Cardiac muscle cell (in vitro differentiated cells and primary cell): Measurements from ENCODE around the gene NKD2. TPM values are rescaled to one million over a fixed set of nuclear protein-coding genes. Genes with fewer than 3 reads are reported as not detected.

Experiments
- DNase-seq, 2 donors: peaks; one replicate each; pipeline versions ENCODE4 v3.0.0 to v3.0.0-alpha.2; 2010 to 2017; ENCODE audit warnings: low read depth in 1 of 2, low spot score in 1 of 2
- H3K27ac ChIP-seq: fragments of 200-600 bp; sonication (generic); 2 replicates; pipeline ENCODE4 v1.5.1; 2016
- H3K27me3 ChIP-seq: fragments of 200-600 bp; sonication (generic); 2 replicates; pipeline ENCODE4 v1.6.0; 2016; ENCODE audit warnings: control low read depth
- H3K36me3 ChIP-seq: fragments of 200-600 bp; sonication (generic); 2 replicates; pipeline ENCODE4 v1.5.1; 2016; ENCODE audit warnings: control low read depth
- H3K4me1 ChIP-seq: fragments of 200-600 bp; sonication (generic); 2 replicates; pipeline ENCODE4 v1.8.1; 2017; ENCODE audit warnings: low read depth, mild to moderate bottlenecking, mixed run types
- H3K4me3 ChIP-seq: fragments of 200-600 bp; sonication (generic); 2 replicates; pipeline ENCODE4 v1.5.1; 2016; ENCODE audit warnings: mild to moderate bottlenecking
- H3K9me3 ChIP-seq: fragments of 200-600 bp; sonication (generic); 2 replicates; pipeline ENCODE4 v1.5.1; 2017; ENCODE audit warnings: low read depth, mild to moderate bottlenecking, control low read depth
- polyA plus RNA-seq: library from polyadenylated mRNA; unstranded; fragments of >200 nt; fragmentation: Nextera tagmentation; extraction: Ambion mirVana; gene quantifications from 2 replicates; pipeline ENCODE4 v1.2.1, GENCODE V29; 2016
- total RNA-seq: library from RNA; depleted of rRNA; stranded (reverse); fragments of >200 nt; gene quantifications from 2 replicates; pipeline ENCODE4 v1.2.3, GENCODE V29; 2016
- TF ChIP-seq, protein P1 (sequence below): IDR thresholded peaks from 2 replicates; pipeline ENCODE4 v1.5.1; 2012; ENCODE audit warnings: low read depth, mild to moderate bottlenecking, low read length

The NKD2 gene
- total and polyA plus RNA-seq, 2 experiments from 2014 or later = 3.4 to 3.9 TPM

DNA sequence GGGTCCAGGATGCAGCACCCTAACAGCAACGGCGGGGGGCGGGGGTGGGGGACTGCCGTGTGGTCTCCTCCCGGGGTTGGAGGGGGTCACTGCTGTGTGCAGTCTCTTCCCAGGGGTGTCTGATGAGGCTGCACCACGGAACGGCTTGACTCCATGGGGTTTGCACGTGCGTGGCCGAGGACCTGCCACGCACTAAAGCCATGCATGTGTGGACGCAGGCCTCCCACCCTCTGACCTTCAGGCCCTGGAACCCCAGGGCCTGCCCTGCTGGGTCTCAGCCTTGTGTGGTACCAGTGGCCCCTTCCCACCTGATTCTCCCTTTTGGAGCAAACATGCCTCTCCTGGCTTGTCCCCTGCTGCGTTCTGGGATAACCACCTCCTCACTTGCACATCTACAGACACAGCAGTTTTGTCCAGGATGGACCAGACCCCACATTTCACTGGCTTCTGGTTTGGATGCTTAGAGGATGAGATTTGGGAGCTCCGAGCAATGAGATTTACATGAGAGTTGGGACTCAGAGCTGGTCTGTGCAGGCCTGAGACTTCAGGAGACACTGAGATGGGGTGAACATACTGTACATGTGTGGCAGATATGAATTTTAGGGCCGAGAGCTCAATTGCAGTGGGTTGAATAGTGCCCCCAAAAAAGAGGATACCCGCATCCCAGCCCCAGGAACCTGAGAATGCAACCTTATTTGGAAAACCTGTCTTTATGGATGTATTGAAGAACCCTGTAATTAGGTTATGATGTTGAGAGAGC is 57.5 kb downstream of the NKD2 start:
- no peak overlapping the region for H3K27ac ChIP-seq
- no peak overlapping the region for H3K4me3 ChIP-seq
- TF ChIP-seq, protein P1, sequence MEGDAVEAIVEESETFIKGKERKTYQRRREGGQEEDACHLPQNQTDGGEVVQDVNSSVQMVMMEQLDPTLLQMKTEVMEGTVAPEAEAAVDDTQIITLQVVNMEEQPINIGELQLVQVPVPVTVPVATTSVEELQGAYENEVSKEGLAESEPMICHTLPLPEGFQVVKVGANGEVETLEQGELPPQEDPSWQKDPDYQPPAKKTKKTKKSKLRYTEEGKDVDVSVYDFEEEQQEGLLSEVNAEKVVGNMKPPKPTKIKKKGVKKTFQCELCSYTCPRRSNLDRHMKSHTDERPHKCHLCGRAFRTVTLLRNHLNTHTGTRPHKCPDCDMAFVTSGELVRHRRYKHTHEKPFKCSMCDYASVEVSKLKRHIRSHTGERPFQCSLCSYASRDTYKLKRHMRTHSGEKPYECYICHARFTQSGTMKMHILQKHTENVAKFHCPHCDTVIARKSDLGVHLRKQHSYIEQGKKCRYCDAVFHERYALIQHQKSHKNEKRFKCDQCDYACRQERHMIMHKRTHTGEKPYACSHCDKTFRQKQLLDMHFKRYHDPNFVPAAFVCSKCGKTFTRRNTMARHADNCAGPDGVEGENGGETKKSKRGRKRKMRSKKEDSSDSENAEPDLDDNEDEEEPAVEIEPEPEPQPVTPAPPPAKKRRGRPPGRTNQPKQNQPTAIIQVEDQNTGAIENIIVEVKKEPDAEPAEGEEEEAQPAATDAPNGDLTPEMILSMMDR = no peak
- no peaks in the 10 kb centered on the region for H3K9me3 ChIP-seq
- DNase-seq = no peak
- H3K4me1 ChIP-seq = no peaks in the 10 kb centered on the region
- H3K36me3 ChIP-seq = no peaks in the 10 kb centered on the region
- no peaks in the 10 kb centered on the region for H3K27me3 ChIP-seq

DNA sequence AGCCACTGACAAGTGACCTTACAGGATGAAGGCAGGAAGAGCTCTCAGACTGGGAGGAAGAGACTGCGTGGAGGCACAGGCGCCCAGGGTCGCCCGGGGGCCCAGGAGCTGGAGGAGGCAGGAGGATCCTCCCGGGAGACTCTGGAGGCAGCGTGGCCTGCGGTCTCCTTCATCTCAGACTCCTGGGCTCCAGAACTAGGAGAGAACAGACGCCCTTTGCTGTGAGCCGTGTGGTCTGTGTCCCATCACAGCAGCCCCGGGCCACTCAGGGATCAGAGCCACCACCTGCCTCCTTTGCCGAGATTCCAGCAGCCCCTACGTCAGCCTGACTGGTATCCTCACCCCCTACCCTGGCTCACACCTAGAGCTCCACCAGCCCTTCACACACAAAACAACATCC is 58.1 kb downstream of the NKD2 start:
- DNase-seq = no peak
- Histone ChIP-seq H3K36me3 (no peaks in the 10 kb centered on the region), H3K27ac (no peak overlapping the region), H3K4me1 (no peaks in the 10 kb centered on the region), H3K4me3 (no peak overlapping the region), H3K9me3 (no peaks in the 10 kb centered on the region), H3K27me3 (no peaks in the 10 kb centered on the region)
- TF ChIP-seq, protein P1 = no peak

DNA sequence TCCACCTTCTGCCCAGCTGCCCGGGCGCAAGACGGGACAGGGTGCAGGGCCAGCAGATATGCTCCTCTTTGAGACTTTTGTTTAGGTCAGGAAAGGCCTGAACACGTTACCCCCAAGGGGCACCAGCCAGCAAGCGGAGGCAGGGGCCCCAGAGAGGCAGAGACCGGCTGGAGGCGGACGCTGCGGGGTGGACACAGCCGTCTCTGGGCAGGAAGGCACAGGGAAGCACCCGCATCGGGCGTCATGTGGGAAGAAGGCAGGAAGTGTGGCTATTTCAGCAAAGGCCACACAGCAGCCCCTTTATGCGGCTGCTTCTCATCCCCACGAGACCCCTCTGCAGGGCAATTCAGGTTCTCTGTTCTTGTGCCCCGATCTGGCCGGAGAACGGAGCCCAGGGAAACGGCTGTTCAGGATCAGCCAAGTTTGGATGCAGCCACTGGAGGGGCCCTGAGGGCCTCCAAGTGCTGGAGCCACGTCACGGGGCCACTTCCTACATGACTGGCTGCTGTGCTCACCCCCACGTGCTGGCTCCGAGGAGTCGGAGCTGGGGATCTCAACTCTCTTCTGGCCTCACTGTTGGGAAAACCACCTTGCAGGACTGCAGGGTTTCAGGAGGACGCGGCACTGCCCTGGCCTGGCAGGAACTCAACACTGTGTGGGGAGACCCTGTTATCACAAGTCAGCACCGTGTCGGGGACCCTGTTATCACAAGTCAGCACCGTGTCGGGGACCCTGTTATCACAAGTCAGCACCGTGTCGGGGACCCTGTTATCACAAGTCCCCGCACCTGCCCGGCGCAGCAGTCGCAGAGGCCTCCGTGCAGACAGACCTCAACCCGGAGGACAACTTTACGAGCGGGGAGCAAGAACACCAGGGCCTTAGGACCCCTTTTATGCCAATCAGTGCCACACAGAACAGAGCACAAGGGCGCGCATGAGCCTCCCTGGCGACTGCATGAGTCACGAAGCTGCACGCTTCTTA is 58.8 kb downstream of the NKD2 start:
- Histone ChIP-seq H3K4me3 (no peak overlapping the region), H3K36me3 (no peaks in the 10 kb centered on the region), H3K4me1 (no peaks in the 10 kb centered on the region), H3K27me3 (no peaks in the 10 kb centered on the region), H3K27ac (no peak overlapping the region), H3K9me3 (no peaks in the 10 kb centered on the region)
- TF ChIP-seq, protein P1 = no peak
- DNase-seq = peak; percentile 28 to 36

DNA sequence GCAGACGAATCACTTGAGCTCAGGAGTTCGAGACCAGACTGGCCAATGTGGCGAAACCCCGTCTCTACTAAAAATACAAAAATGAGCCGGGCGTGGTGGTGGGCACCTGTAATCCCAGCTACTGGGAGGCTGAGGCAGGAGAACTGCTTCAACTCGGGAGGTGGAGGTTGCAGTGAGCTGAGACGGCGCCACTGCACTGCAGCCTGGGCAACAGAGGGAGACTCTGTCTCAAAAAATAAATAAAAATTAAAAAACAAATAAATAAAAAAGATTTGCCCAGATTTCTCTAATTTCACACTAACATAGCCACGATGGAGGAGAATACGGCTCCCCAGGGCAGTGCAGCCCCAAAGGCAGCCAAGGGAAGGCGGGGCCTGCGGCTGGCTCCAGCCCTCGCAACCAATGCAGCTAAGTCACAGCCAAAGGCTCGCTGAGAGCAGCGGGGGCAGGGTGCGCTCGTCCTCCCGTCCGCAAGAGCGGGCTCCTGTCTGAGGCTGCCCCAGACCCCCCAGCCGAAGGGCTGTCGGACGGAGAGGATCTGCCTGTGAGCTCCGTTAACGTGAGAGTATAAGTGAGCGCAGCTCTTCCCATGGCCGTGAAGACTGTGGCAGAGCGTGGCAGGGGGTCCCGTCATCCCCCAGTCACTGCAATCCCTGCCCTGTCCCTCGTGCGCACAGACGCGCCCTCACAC is 59.7 kb downstream of the NKD2 start:
- H3K36me3 ChIP-seq = peaks cover under 1% of the 10 kb centered on the region
- TF ChIP-seq, protein P1 = no peak
- no peak for DNase-seq
- H3K27ac ChIP-seq = no peak overlapping the region
- no peaks in the 10 kb centered on the region for H3K27me3 ChIP-seq
- H3K4me1 ChIP-seq = no peaks in the 10 kb centered on the region
- no peaks in the 10 kb centered on the region for H3K9me3 ChIP-seq
- no peak overlapping the region for H3K4me3 ChIP-seq

DNA sequence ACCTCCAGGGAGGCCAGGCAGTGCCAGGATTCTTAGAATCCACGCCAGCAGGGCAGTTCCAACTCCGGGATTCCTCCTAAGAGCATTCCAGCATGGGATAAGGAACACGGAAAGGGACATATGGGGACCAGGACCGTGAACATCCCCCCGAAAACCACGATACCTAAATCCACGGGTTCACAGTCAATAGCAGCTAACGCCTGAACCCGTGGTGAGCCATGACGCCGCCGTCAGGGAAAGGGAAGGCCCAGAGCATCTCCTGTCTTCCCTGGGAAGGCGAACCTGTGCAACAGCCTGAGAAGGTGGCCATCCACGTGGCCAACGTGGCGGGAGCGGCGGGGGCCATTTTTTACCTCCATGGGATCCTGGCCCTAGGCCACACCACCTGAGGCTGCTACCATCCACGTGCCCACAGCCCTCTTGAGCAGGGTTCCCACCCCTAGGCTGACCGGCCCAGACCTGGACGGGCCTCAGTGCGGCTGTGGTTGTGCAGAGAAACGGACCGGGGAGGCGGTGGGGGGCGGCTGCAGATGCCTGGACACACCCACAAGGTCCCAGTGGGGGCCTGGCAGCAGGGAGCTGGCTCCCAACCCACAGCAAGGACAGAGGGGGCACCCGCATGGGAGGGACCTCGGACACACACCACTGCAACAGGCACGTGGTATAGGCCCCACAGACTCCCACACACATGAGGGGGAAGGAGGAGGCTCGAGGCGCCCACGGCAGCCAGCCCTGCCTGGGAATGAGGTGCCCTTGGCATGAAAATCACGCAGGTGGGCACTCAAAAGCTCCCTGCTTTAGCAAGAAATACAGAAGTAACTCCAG is 60.5 kb downstream of the NKD2 start:
- Histone ChIP-seq H3K27ac (no peak overlapping the region), H3K36me3 (peaks cover 4% of the 10 kb centered on the region), H3K9me3 (no peaks in the 10 kb centered on the region), H3K4me3 (no peak overlapping the region), H3K4me1 (no peaks in the 10 kb centered on the region), H3K27me3 (no peaks in the 10 kb centered on the region)
- TF ChIP-seq, protein P1 = no peak
- DNase-seq = no peak
